CD14-positive monocyte (primary cell): Measurements from ENCODE around the gene PIM3. TPM values are rescaled to one million over a fixed set of nuclear protein-coding genes. Genes with fewer than 3 reads are reported as not detected.

Experiments used
- DNase-seq, 3 donors: peaks; one replicate each; pipeline ENCODE4 v3.0.0-alpha.2; 2011 to 2022
- H2AFZ ChIP-seq: 2 replicates; pipeline ENCODE4 v1.6.0; 2012; ENCODE audit warnings: mild to moderate bottlenecking, low read depth, low read length, inconsistent platforms; ENCODE audit not compliant: insufficient read depth, poor library complexity, severe bottlenecking
- H3K27ac ChIP-seq, 2 donors: 1 replicate in 1 of 2; 2 replicates in 1 of 2; pipeline ENCODE4 v1.5.1; 2012 to 2013; ENCODE audit warnings: low read length in 2 of 2, control low read depth in 1 of 2, inconsistent platforms in 1 of 2, low read depth in 1 of 2, mild to moderate bottlenecking in 1 of 2
- H3K27me3 ChIP-seq, 2 donors: one replicate each; pipeline versions ENCODE4 v1.6.0 to v1.6.1; 2011 to 2013; ENCODE audit warnings: low read length in 2 of 2; ENCODE audit not compliant: control insufficient read depth in 2 of 2, insufficient read depth in 2 of 2
- H3K36me3 ChIP-seq, 2 donors: replicated peaks in 1 of 2; 1 replicate in 1 of 2; 2 replicates in 1 of 2; pipeline versions ENCODE4 v1.5.1 to v1.6.1; 2012 to 2013; ENCODE audit warnings: low read length in 2 of 2, control low read depth in 1 of 2, inconsistent platforms in 1 of 2, mild to moderate bottlenecking in 1 of 2; ENCODE audit not compliant: insufficient read depth in 2 of 2, control insufficient read depth in 1 of 2
- H3K4me1 ChIP-seq, 2 donors: 1 replicate in 1 of 2; 2 replicates in 1 of 2; pipeline versions ENCODE4 v1.5.1 to v1.6.1; 2012 to 2013; ENCODE audit warnings: low read length in 2 of 2, control low read depth in 1 of 2, inconsistent platforms in 1 of 2, mild to moderate bottlenecking in 1 of 2, moderate library complexity in 1 of 2; ENCODE audit not compliant: insufficient read depth in 2 of 2, control insufficient read depth in 1 of 2
- H3K4me2 ChIP-seq: replicated peaks from 2 replicates; pipeline ENCODE3; 2012; ENCODE audit warnings: low read length, moderate library complexity, mild to moderate bottlenecking; ENCODE audit not compliant: poor library complexity, severe bottlenecking; ENCODE audit errors: extremely low read depth
- H3K4me3 ChIP-seq, 3 experiments: fragments of 200-600 bp in 1 of 3; sonication (generic) in 1 of 3; replicated peaks in 1 of 3; 1 replicate in 2 of 3; 2 replicates in 1 of 3; pipeline ENCODE4 v1.5.1; 2011 to 2013; ENCODE audit warnings: low read length in 3 of 3, mild to moderate bottlenecking in 3 of 3, control low read depth in 2 of 3, low read depth in 2 of 3, inconsistent platforms in 1 of 3, moderate library complexity in 1 of 3
- H3K79me2 ChIP-seq: 2 replicates; pipeline ENCODE4 v1.6.0; 2012; ENCODE audit warnings: mild to moderate bottlenecking, control low read depth, inconsistent platforms, low read length, moderate library complexity; ENCODE audit not compliant: insufficient read depth
- H3K9ac ChIP-seq: 2 replicates; pipeline ENCODE4 v1.6.0; 2017; ENCODE audit warnings: low read length, mild to moderate bottlenecking; ENCODE audit not compliant: insufficient read depth, poor library complexity, severe bottlenecking
- H3K9me3 ChIP-seq, 2 donors: replicated peaks in 1 of 2; 1 replicate in 1 of 2; 2 replicates in 1 of 2; pipeline versions ENCODE4 v1.5.1 to v1.6.1; 2012 to 2013; ENCODE audit warnings: low read length in 2 of 2, control low read depth in 1 of 2; ENCODE audit not compliant: control insufficient read depth in 1 of 2, insufficient read depth in 1 of 2
- H4K20me1 ChIP-seq: 2 replicates; pipeline ENCODE4 v1.6.0; 2012; ENCODE audit warnings: mild to moderate bottlenecking, low read length, control low read depth, moderate library complexity; ENCODE audit not compliant: insufficient read depth
- H3K27ac Mint-ChIP-seq, 7 donors: one replicate each; pipeline ENCODE4 v1.8.0; 2020; ENCODE audit warnings: mild to moderate bottlenecking in 7 of 7, mixed read lengths in 7 of 7, moderate library complexity in 6 of 7, inconsistent platforms in 2 of 7
- H3K27me3 Mint-ChIP-seq, 3 donors: one replicate each; pipeline ENCODE4 v1.8.0; 2021 to 2022; ENCODE audit warnings: low read depth in 3 of 3, mild to moderate bottlenecking in 3 of 3, mixed read lengths in 3 of 3, moderate library complexity in 3 of 3, inconsistent platforms in 1 of 3
- H3K36me3 Mint-ChIP-seq, 2 donors: one replicate each; pipeline ENCODE4 v1.8.0; 2020; ENCODE audit warnings: mixed read lengths in 2 of 2, inconsistent platforms in 1 of 2, mild to moderate bottlenecking in 1 of 2
- H3K4me1 Mint-ChIP-seq: one replicate; pipeline ENCODE4 v1.8.0; 2020; ENCODE audit warnings: mild to moderate bottlenecking, mixed read lengths
- H3K4me3 Mint-ChIP-seq, 2 donors: one replicate each; pipeline ENCODE4 v1.8.0; 2020; ENCODE audit warnings: mild to moderate bottlenecking in 2 of 2, mixed read lengths in 2 of 2, moderate library complexity in 1 of 2
- H3K9me3 Mint-ChIP-seq, 7 donors: one replicate each; pipeline ENCODE4 v1.8.0; 2020 to 2022; ENCODE audit warnings: mixed read lengths in 7 of 7, mild to moderate bottlenecking in 6 of 7, moderate library complexity in 6 of 7, inconsistent platforms in 2 of 7
- CTCF ChIP-seq: fragments of 200-600 bp; IDR thresholded peaks from one replicate; pipeline ENCODE4 v1.8.0; 2022; ENCODE audit warnings: antibody characterized with exemption, mild to moderate bottlenecking
- WGBS: methylation state at CpG from one replicate; pipeline ENCODE4 v1.1.5; 2013; ENCODE audit warnings: missing lambda C conversion rate; ENCODE audit not compliant: insufficient coverage; 5-methylcytosine and 5-hydroxymethylcytosine counted together
- intact Hi-C, 2 donors: fragments of 100-400 bp; cut with micrococcal nuclease; formaldehyde crosslinking; loops; one replicate each; pipeline versions ENCODE4 v1.15.0 to v1.15.1; 2023
- polyA plus RNA-seq, 3 donors: library from polyadenylated mRNA; depleted of rRNA in 1 of 3; unstranded in 2 of 3; stranded (reverse) in 1 of 3; fragments of 300-500 nt in 2 of 3; fragments of >200 nt in 1 of 3; fragmentation: Illumina TruSeq in 2 of 3; gene quantifications; 1 replicate in 2 of 3; 2 replicates in 1 of 3; pipeline ENCODE4 v1.2.3, GENCODE V29; 2012 to 2021

The PIM3 gene
- polyA plus RNA-seq, 3 donors, result 38.8 to 135 (median 40.4) TPM

DNA sequence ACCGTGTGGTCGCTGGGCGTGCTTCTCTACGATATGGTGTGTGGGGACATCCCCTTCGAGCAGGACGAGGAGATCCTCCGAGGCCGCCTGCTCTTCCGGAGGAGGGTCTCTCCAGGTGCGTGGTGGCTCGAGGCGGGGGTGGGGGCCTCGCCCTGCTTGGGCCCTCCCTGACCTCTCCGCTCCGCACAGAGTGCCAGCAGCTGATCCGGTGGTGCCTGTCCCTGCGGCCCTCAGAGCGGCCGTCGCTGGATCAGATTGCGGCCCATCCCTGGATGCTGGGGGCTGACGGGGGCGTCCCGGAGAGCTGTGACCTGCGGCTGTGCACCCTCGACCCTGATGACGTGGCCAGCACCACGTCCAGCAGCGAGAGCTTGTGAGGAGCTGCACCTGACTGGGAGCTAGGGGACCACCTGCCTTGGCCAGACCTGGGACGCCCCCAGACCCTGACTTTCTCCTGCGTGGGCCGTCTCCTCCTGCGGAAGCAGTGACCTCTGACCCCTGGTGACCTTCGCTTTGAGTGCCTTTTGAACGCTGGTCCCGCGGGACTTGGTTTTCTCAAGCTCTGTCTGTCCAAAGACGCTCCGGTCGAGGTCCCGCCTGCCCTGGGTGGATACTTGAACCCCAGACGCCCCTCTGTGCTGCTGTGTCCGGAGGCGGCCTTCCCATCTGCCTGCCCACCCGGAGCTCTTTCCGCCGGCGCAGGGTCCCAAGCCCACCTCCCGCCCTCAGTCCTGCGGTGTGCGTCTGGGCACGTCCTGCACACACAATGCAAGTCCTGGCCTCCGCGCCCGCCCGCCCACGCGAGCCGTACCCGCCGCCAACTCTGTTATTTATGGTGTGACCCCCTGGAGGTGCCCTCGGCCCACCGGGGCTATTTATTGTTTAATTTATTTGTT, 2.4 kb downstream of the PIM3 start:
- peak overlapping the region; percentile 84 to 99 for H3K27ac ChIP-seq
- no peak for DNase-seq
- H4K20me1 ChIP-seq, result peaks cover 67% of the 10 kb centered on the region
- Mint-ChIP-seq H3K27me3 (peaks cover 0 to under 1% (median 0%) of the 10 kb centered on the region in 3 donors), H3K36me3 (peaks cover 19 to 35% of the 10 kb centered on the region in 2 donors), H3K4me3 (peak overlapping the region; percentile 78 to 95), H3K9me3 (no peaks in the 10 kb centered on the region), H3K27ac (peak overlapping the region; percentile 64 to 92 (median 87)), H3K4me1 (peaks cover 57% of the 10 kb centered on the region)
- H3K4me3 ChIP-seq, result peak overlapping the region; percentile 80 to 97 (median 94)
- no peak overlapping the region for H2AFZ ChIP-seq
- H3K27me3 ChIP-seq, result no peaks in the 10 kb centered on the region
- peaks cover 64 to 70% of the 10 kb centered on the region in 2 donors for H3K4me1 ChIP-seq
- H3K9me3 ChIP-seq, result no peaks in the 10 kb centered on the region
- H3K36me3 ChIP-seq, result peaks cover 26 to 27% of the 10 kb centered on the region in 2 donors
- H3K9ac ChIP-seq, result peak overlapping the region; percentile 100
- intact Hi-C loops, result loop anchor here in 1 of 2 donors (10.0 kb wide), 1 partner anchor 342 kb away; the partner anchor contains the start of gene PLXNB2
- peak overlapping the region; percentile 88 for H3K4me2 ChIP-seq
- 80% methylated on average over 61 of the region's 63 CpGs for WGBS
- no peak for TF ChIP-seq CTCF
- peaks cover 51% of the 10 kb centered on the region for H3K79me2 ChIP-seq

GRCh38 chr22:49963647-49964026, 3.1 kb downstream of the PIM3 start:
- TF ChIP-seq CTCF, result no peak
- peaks cover 21 to 35% of the 10 kb centered on the region in 2 donors for H3K36me3 Mint-ChIP-seq
- H3K36me3 ChIP-seq, result peaks cover 26 to 27% of the 10 kb centered on the region in 2 donors
- H3K79me2 ChIP-seq, result peaks cover 51% of the 10 kb centered on the region
- H3K9ac ChIP-seq, result peak overlapping the region; percentile 42
- H2AFZ ChIP-seq, result no peak overlapping the region
- peak overlapping the region; percentile 78 to 95 for H3K4me3 Mint-ChIP-seq
- peaks cover 68 to 76% of the 10 kb centered on the region in 2 donors for H3K4me1 ChIP-seq
- H3K4me3 ChIP-seq, result peak overlapping the region in 1 of 3 experiments; percentile 94
- H3K27me3 Mint-ChIP-seq, result peaks cover 0 to 4% (median 0%) of the 10 kb centered on the region in 3 donors
- peaks cover 67% of the 10 kb centered on the region for H4K20me1 ChIP-seq
- H3K4me2 ChIP-seq, result peak overlapping the region; percentile 88
- H3K9me3 Mint-ChIP-seq, result no peaks in the 10 kb centered on the region
- H3K9me3 ChIP-seq, result no peaks in the 10 kb centered on the region
- DNase-seq, result no peak
- no CpG with 5 or more reads among the region's 6 CpGs for WGBS
- no peaks in the 10 kb centered on the region for H3K27me3 ChIP-seq
- H3K27ac ChIP-seq, result peak overlapping the region in 1 of 2 donors; percentile 99
- intact Hi-C loops, result loop anchor here in 1 of 2 donors (10.0 kb wide), 1 partner anchor 341 kb away; the partner anchor contains the start of gene PLXNB2
- H3K27ac Mint-ChIP-seq, result peak overlapping the region in 6 of 7 donors; percentile 72 to 92 (median 84)
- H3K4me1 Mint-ChIP-seq, result peaks cover 62% of the 10 kb centered on the region
